Testis (tissue), 2 donors: Measurements from ENCODE around the gene CALR3.

Experiments
- CTCF ChIP-seq, 3 experiments: fragments of 450-650 bp in 2 of 3; fragments of 200-600 bp in 1 of 3; sonication (generic) in 1 of 3; IDR thresholded peaks; one replicate each; pipeline ENCODE4 v1.5.1; 2016 to 2019; ENCODE audit warnings: antibody characterized with exemption in 3 of 3, mild to moderate bottlenecking in 2 of 3, moderate library complexity in 1 of 3
- POLR2A ChIP-seq: fragments of 450-650 bp; IDR thresholded peaks from one replicate; pipeline ENCODE4 v1.6.1; 2017; ENCODE audit warnings: antibody characterized with exemption, mild to moderate bottlenecking, moderate library complexity

- TF ChIP-seq POLR2A, result no peak
- no peak for TF ChIP-seq CTCF (IDR thresholded peaks at IDR 0.05)
Measured at GRCh38 chr19:16457954-16458331, 38.0 kb downstream of the CALR3 start.
